ENCODE results near the gene TNFRSF21.

TNFRSF21 gene

DNA sequence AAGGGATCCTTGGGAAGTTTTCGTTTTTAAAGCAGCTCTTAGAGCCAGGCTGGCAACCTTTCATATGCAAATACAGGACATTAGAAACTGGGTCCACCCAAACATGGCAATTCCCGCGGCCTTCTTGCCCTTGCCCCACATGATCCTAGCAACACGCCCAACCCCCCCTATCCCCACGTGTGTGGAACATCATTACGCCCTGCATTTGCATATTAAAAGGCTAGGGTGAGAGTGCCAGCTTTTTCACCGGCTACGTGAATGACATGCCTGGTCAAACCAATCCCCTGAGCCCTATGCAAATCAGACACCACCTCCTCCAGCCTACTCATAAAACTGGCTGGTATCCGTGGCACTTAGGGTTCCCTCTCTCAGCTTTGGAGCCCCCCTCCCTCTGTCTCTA is 88.1 kb downstream of the TNFRSF21 start:
- no peak for DNase-seq (ENCODE audit: low read depth)

GRCh38 chr6:47209632-47210031 is 100.1 kb downstream of the TNFRSF21 start:
- peak; percentile 50 for DNase-seq (ENCODE audit: low read depth)

- DNase-seq (ENCODE audit: low read depth), result no peak
Measured at GRCh38 chr6:47207261-47207660, 102.4 kb downstream of the TNFRSF21 start.

- DNase-seq (ENCODE audit: low read depth), result no peak
Measured at GRCh38 chr6:47206626-47207025, 103.1 kb downstream of the TNFRSF21 start.

- no peak for DNase-seq (ENCODE audit: low read depth)
Measured at GRCh38 chr6:47203938-47204611, 105.6 kb downstream of the TNFRSF21 start.

DNA sequence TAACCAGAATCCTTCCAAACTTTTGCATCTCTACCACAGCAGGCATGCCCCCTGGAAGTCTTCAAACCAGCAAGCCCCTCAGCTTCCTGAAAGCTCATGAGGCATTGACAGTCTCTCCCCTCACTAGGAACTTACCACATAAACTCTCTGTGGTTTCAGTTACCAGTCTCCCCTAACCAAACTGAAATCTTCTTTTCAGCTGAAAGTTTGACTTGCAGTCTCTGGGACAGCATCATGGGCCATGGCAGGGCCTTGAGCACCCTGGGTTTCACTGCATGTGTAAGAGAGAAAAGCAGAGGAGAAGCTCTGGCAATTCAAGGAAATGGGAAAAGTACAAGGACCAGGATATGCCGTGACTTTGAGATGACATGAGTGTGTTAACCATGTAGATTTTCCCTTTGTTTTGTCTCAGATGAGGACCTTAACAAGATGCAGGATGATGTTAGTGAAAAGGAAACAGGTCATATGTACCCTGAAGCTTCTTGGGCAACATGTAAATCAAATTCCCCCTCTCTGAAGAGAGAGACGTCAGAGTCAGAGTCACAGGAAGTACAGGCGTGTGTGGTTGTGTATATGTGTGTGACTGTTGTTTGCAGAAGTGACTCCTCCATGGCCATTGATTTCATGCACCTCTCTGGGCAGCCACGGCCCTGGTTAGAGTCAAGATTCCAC is 106.3 kb downstream of the TNFRSF21 start:
- DNase-seq (ENCODE audit: low read depth), result no peak

- DNase-seq (ENCODE audit: low read depth), result no peak
Measured at GRCh38 chr6:47202644-47203205, 107.0 kb downstream of the TNFRSF21 start.

- DNase-seq (ENCODE audit: low read depth), result no peak
Measured at GRCh38 chr6:47200536-47201334, 109.0 kb downstream of the TNFRSF21 start.

- no peak for DNase-seq (ENCODE audit: low read depth)
Measured at GRCh38 chr6:47197682-47198640, 111.7 kb downstream of the TNFRSF21 start.

DNA sequence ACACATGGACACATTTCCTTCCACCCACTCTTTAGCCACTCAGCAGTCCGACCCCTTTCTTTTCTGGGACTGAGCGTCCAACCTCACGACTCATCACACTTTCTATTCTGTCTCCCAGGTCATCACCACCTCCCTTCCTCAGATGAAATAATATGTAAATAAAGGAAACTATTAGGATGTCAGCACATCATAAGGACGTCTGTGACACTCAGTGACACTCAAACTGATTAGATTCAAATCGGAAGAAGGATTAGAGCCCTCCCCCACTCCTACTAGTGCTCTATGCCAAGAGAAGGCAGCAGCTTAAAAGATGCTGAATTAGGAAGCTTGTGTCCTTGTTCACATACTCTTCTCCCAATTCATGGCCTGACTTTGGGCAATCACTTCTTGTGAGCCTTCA is 113.6 kb downstream of the TNFRSF21 start:
- no peak for DNase-seq (ENCODE audit: low read depth)

DNA sequence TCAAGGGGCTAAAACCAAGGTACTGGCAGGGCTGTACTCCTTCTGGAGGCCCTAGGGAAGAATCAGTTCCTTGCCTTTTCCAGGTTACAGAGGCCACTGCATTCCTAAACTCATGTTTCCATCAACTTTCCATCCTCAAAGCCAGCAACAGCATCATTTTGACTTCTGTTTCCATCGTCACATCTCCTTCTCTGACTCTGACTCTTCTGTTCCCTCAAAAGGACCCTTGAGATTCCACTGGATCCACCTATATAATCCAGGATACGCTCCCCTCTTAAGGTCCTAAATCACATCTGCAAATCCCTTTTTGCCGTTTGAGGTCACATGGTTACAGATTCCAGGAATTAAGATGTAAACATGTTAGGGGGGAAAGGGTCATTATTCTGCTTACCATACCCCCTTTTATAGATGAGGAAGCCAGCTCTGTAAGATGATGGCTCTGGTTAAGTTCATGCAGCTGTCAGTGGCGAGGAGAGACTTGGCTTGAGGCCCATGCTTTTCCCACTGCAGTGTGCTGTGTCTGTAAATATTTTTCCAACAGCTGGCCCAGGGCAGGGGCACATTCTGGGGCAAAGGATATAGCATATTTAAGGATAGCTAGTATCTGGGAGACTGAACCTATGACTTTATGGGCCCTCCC is 114.6 kb downstream of the TNFRSF21 start:
- peak; percentile 34 for DNase-seq (ENCODE audit: low read depth)

DNA sequence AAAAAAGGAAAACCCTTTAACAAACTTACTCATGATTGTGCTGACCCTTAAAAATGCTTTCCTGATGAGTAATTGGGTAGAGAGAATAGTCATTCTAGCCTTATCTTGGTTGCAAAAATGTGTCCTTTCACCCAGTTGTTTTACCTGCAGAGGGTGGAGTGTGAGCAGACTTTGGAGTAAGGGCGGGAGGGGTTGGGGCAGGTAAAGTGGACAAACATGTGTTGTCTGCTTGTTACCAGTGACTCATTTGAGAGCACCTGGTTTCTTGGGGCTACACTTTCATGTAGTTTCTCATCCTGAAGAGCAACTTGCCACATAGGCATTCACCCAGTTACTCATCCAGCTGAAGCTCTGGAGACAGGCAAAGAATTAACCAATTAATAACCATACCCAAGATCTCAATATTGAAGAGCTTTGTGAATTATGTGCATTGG is 121.1 kb downstream of the TNFRSF21 start:
- peak; percentile 22 for DNase-seq (ENCODE audit: low read depth)

DNA sequence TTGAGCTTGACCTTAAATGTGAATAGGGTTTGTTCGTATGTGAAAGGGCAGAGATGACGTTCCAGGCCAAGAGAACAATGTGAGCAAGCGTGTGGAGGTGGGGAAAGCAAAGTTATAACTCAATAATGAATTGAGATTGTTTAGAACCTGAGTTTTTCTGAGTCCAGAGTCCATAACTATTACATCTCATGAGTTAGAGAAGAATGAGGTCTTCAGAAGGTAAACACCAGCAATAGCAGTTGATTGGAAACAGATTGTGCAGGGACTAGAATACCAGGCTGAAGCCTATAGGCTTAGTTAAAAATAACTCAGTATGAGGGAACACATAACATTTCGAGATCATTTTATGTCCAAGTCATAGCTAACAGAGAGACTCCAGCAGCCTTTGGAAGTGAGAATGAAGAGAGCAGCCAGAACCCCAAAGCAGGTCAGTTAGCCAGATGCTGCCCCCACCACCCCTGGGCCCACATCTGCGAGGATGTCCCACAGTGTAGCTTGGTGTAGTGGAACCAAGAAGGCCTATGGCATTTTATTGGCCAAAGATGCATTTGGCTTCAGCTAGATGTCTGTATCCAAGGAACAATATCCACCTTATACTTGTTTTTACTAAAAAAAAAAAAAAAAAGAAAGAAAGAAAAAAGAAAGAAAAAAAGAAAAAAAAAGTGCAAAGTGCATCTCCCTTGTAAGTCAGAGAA is 121.7 kb downstream of the TNFRSF21 start:
- peak; percentile 73 for DNase-seq (ENCODE audit: low read depth)

DNA sequence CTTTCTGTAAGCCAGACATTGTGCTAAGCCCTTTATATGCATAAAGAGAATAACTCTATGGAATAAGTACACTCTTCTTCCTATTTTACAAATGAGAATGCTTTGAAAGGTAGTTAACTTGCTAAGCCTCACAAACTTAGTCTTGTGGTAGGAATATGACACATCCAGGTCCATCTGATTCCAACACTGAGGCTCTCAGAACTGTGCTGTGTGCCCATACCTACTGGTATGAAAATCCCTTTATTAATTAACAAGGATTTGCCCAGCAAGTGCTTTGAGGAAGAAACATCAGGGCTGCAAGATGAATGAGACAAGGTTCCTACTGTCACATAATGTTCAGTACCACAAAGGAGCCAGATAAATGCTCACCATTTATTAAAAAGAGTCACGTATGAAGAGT is 122.6 kb downstream of the TNFRSF21 start:
- DNase-seq (ENCODE audit: low read depth), result no peak

- DNase-seq (ENCODE audit: low read depth), result no peak
Measured at GRCh38 chr6:47182291-47182957, 127.3 kb downstream of the TNFRSF21 start.

GRCh38 chr6:47181681-47182080 is 128.0 kb downstream of the TNFRSF21 start:
- no peak for DNase-seq (ENCODE audit: low read depth)

Measured in fibroblast of gingiva (primary cell).